GM18909 (cell line): ENCODE data around the gene AIFM3.

Experiments
- ATAC-seq: cut with Tn5 transposase; IDR thresholded peaks from one replicate; pipeline ENCODE4 v1.9.1; 2021; ENCODE audit warnings: mild to moderate bottlenecking; ENCODE audit not compliant: unreplicated experiment, poor library complexity

Gene AIFM3

DNA sequence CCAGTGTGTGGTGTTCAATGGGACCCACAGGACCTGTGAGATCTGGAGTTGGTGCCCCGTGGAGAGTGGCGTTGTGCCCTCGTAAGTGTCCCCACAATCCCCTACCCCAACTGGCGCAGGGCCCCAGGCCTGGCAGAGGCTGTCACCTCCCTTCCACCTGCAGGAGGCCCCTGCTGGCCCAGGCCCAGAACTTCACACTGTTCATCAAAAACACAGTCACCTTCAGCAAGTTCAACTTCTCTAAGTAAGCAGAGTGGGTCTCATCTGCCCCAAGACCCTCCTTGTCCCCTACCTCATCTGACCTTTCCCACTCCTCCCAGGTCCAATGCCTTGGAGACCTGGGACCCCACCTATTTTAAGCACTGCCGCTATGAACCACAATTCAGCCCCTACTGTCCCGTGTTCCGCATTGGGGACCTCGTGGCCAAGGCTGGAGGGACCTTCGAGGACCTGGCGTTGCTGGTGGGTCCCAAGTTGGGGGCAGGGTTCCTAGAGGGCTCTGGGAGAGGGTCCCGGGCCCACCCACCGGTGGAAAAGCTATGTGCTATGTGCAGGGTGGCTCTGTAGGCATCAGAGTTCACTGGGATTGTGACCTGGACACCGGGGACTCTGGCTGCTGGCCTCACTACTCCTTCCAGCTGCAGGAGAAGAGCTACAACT, 56.0 kb downstream of the AIFM3 start:
- ATAC-seq, result no peak

DNA sequence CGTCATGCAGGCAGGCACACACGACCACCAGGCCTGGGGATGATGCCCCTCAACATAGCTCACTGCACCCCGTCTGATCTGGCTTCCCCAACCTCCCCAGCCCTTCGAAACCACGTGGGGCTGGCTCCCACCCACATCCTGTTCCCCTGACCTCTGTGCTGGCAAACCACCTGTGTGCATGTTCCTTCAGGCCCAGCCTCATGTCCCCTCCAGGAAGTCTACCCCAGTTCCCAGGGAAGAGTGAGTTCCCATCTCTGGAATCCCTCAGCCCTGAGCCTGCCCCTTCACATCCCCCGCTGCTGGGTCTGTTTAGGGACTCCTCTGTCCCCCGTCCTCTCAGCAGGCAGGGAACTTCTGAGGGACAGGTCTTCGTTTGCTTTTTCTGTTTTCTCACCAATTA, 58.2 kb downstream of the AIFM3 start:
- ATAC-seq, result no peak

GRCh38 chr22:21025763-21026755, 59.0 kb downstream of the AIFM3 start:
- ATAC-seq, result no peak

GRCh38 chr22:21026783-21027692, 60.0 kb downstream of the AIFM3 start:
- ATAC-seq, result no peak

GRCh38 chr22:21028277-21029251, 61.5 kb downstream of the AIFM3 start:
- no peak for ATAC-seq

DNA sequence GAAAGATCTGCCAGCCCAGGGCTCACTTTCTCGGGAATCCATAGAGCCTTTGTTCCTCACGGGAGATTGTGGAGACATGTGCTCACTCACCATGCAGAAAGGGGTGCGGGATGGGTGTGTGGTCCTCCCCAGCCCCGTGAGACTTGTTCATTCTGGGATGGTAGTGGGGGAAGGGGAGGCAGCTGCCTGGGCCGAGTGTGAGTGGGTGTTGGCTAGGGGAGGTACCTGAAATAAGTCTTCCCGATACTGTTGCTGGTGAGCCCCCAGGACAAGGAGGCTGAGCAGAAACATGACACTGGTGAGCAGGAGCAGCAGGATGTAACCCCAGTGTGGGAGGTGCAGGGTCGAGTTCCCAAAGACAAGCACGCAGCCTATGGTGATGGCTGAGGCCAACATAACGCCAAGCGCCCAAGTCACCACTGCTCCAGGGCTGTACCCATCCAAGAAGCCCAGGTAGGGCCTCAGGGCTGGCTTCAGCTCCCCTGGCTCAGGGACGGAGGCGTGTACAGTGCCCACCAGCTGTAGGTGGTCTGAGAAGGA, 62.5 kb downstream of the AIFM3 start:
- no peak for ATAC-seq

- no peak for ATAC-seq
Observed at GRCh38 chr22:21030032-21030431, 63.0 kb downstream of the AIFM3 start.
